ENCODE data around the gene PLAAT2.

DNA sequence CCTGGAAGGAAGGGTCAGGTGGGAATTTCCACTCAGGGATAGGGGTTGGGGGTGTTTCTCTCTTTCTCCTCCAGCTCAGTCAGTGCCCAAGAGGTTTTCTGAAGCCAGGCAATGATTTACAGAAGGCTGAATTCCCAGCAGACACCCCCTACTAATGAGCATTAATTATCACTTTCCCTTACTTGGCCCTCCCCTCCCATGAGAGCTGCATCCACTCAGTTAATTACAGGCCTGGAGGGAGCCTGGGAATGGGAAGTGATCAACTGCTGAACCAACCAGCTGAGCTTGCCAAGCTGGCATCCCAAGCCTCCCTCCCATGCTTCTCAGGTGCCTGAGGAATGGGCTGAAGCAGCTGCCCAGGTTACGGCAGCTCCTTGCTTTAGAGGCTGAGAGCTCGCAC, 56.3 kb downstream of the PLAAT2 start:
- TF ChIP-seq, protein P1, sequence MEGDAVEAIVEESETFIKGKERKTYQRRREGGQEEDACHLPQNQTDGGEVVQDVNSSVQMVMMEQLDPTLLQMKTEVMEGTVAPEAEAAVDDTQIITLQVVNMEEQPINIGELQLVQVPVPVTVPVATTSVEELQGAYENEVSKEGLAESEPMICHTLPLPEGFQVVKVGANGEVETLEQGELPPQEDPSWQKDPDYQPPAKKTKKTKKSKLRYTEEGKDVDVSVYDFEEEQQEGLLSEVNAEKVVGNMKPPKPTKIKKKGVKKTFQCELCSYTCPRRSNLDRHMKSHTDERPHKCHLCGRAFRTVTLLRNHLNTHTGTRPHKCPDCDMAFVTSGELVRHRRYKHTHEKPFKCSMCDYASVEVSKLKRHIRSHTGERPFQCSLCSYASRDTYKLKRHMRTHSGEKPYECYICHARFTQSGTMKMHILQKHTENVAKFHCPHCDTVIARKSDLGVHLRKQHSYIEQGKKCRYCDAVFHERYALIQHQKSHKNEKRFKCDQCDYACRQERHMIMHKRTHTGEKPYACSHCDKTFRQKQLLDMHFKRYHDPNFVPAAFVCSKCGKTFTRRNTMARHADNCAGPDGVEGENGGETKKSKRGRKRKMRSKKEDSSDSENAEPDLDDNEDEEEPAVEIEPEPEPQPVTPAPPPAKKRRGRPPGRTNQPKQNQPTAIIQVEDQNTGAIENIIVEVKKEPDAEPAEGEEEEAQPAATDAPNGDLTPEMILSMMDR (IDR thresholded peaks at IDR 0.05), result no peak
- no peak for TF ChIP-seq POLR2A (IDR thresholded peaks at IDR 0.05)
- no peak for TF ChIP-seq EP300 (IDR thresholded peaks at IDR 0.05)
- TF ChIP-seq POLR2AphosphoS5 (IDR thresholded peaks at IDR 0.05), result no peak
